Panc1 (cell line): ENCODE results near the gene SLC44A3. TPM values are rescaled to one million over a fixed set of nuclear protein-coding genes. Genes with fewer than 3 reads are reported as not detected.

Source experiments
- ATAC-seq: fragments of 200-7000 bp; cut with Tn5 transposase; 2 replicates; pipeline ENCODE4 v1.9.1; 2020; ENCODE audit warnings: mild to moderate bottlenecking, moderate library complexity
- BruUV-seq: library from RNA; stranded (reverse); fragments of 400-500 nt; replicated peaks from 2 replicates; lab custom pipeline; 2021; lab: Mats Ljungman, UMichigan
- CTCF ChIA-PET: fragments of 300-600 bp; sonication (Branson Sonifier 250); formaldehyde crosslinking; loops from one replicate; lab custom pipeline; 2022; ENCODE audit warnings: antibody characterized with exemption; lab: Charles Lee
- POLR2A ChIA-PET: fragments of 300-600 bp; sonication (Branson Sonifier 250); formaldehyde crosslinking; loops from one replicate; lab custom pipeline; 2022; ENCODE audit warnings: antibody characterized with exemption; lab: Charles Lee
- DNase-seq: peaks from one replicate; pipeline ENCODE4 v3.0.0-alpha.2; 2010; ENCODE audit warnings: low read depth, low spot score
- H3K27ac ChIP-seq: 2 replicates; pipeline ENCODE4 v1.5.1; 2011; ENCODE audit warnings: mild to moderate bottlenecking, low read length, inconsistent platforms
- H3K27me3 ChIP-seq: fragments of 200-500 bp; sonication (Bioruptor generic); 2 replicates; pipeline ENCODE4 v1.6.0; 2014; ENCODE audit warnings: low read length, inconsistent platforms; ENCODE audit not compliant: control insufficient read depth, insufficient read depth
- H3K36me3 ChIP-seq: fragments of 200-500 bp; sonication (Bioruptor generic); 2 replicates; pipeline ENCODE4 v1.5.1; 2014; ENCODE audit warnings: inconsistent platforms, mild to moderate bottlenecking, low read length, moderate library complexity; ENCODE audit not compliant: control insufficient read depth, insufficient read depth
- H3K4me1 ChIP-seq: 2 replicates; pipeline ENCODE4 v1.5.1; 2011; ENCODE audit warnings: inconsistent platforms, mild to moderate bottlenecking, low read length, moderate library complexity; ENCODE audit not compliant: control insufficient read depth, insufficient read depth
- H3K4me3 ChIP-seq, 2 experiments: 2 replicates each; pipeline ENCODE4 v1.5.1; 2011 to 2012; ENCODE audit warnings: low read depth in 2 of 2, low read length in 2 of 2, mild to moderate bottlenecking in 2 of 2, inconsistent platforms in 1 of 2, moderate library complexity in 1 of 2
- H3K9me3 ChIP-seq: fragments of 200-500 bp; sonication (Bioruptor generic); 2 replicates; pipeline ENCODE4 v1.5.1; 2014; ENCODE audit warnings: low read depth, mild to moderate bottlenecking, inconsistent platforms, low read length, moderate library complexity; ENCODE audit not compliant: control insufficient read depth, insufficient read depth
- POLR2AphosphoS5 ChIP-seq: IDR thresholded peaks from 2 replicates; pipeline ENCODE4 v1.6.1; 2012; ENCODE audit warnings: mild to moderate bottlenecking, low read depth, low read length, moderate library complexity
- REST ChIP-seq, 2 experiments: IDR thresholded peaks; 2 replicates each; pipeline ENCODE4 v1.6.1; 2011 to 2012; ENCODE audit warnings: low read depth in 2 of 2, control low read depth in 1 of 2, low read length in 1 of 2, mild to moderate bottlenecking in 1 of 2, moderate library complexity in 1 of 2; ENCODE audit not compliant: insufficient read depth in 1 of 2
- SIN3A ChIP-seq: IDR thresholded peaks from 2 replicates; pipeline ENCODE4 v1.6.1; 2012; ENCODE audit warnings: low read depth, mild to moderate bottlenecking, low read length, moderate library complexity, borderline replicate concordance; ENCODE audit not compliant: insufficient read depth
- TCF7L2 ChIP-seq: IDR thresholded peaks from 2 replicates; pipeline ENCODE4 v1.6.1; 2011; ENCODE audit warnings: mild to moderate bottlenecking, low read depth, low read length, inconsistent platforms
- in situ Hi-C: cut with HindIII; loops from 2 replicates; pipeline ENCODE4 v1.10.0; 2016; ENCODE audit warnings: low sequenced_read_pairs, low pct_unique_long_range_greater_than_20kb
- intact Hi-C: fragments of 100-400 bp; cut with micrococcal nuclease; formaldehyde crosslinking; loops from one replicate; pipeline ENCODE4 v1.10.0; 2022; ENCODE audit not compliant: unreplicated experiment
- total RNA-seq: library from RNA; stranded (reverse); gene quantifications from one replicate; pipeline ENCODE4 v1.2.1, GENCODE V29; 2021; ENCODE audit not compliant: unreplicated experiment
- TF ChIP-seq, protein P1 (sequence below): fragments of 450-650 bp; IDR thresholded peaks from 2 replicates; pipeline ENCODE4 v1.5.1; 2017; ENCODE audit warnings: mild to moderate bottlenecking

The SLC44A3 gene
- total RNA-seq, 1 experiment from 2014 or later: 1.3 TPM

- H3K4me3 ChIP-seq: no peak overlapping the region
- intact Hi-C loops: loop anchor here (10.0 kb wide), 1 partner anchor 57 kb away; no protein-coding TSS in a partner anchor
- no peak for ATAC-seq
- H3K27ac ChIP-seq: peak overlapping the region; percentile 31; the same call in 1 of the 2 replicates
- ChIA-PET CTCF (no interaction called here), POLR2A (no interaction called here)
- peaks cover 4% of the 10 kb centered on the region; the same call in 1 of the 2 replicates for H3K36me3 ChIP-seq
- no TSS peak for BruUV-seq
- DNase-seq: no peak
- peaks cover 12% of the 10 kb centered on the region for H3K4me1 ChIP-seq
- TF ChIP-seq REST (IDR thresholded peaks at IDR 0.05; ENCODE audit: insufficient read depth in 1 of 2, low read depth in 2 of 2, low read length in 1 of 2) (no peak), POLR2AphosphoS5 (no peak), SIN3A (no peak), TCF7L2 (no peak)
- TF ChIP-seq, protein P1, sequence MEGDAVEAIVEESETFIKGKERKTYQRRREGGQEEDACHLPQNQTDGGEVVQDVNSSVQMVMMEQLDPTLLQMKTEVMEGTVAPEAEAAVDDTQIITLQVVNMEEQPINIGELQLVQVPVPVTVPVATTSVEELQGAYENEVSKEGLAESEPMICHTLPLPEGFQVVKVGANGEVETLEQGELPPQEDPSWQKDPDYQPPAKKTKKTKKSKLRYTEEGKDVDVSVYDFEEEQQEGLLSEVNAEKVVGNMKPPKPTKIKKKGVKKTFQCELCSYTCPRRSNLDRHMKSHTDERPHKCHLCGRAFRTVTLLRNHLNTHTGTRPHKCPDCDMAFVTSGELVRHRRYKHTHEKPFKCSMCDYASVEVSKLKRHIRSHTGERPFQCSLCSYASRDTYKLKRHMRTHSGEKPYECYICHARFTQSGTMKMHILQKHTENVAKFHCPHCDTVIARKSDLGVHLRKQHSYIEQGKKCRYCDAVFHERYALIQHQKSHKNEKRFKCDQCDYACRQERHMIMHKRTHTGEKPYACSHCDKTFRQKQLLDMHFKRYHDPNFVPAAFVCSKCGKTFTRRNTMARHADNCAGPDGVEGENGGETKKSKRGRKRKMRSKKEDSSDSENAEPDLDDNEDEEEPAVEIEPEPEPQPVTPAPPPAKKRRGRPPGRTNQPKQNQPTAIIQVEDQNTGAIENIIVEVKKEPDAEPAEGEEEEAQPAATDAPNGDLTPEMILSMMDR: no peak
- H3K27me3 ChIP-seq: no peaks in the 10 kb centered on the region
- in situ Hi-C loops: no loop called here
- H3K9me3 ChIP-seq: no peaks in the 10 kb centered on the region
Measured at GRCh38 chr1:94921977-94922376, 101.8 kb downstream of the SLC44A3 start.

DNA sequence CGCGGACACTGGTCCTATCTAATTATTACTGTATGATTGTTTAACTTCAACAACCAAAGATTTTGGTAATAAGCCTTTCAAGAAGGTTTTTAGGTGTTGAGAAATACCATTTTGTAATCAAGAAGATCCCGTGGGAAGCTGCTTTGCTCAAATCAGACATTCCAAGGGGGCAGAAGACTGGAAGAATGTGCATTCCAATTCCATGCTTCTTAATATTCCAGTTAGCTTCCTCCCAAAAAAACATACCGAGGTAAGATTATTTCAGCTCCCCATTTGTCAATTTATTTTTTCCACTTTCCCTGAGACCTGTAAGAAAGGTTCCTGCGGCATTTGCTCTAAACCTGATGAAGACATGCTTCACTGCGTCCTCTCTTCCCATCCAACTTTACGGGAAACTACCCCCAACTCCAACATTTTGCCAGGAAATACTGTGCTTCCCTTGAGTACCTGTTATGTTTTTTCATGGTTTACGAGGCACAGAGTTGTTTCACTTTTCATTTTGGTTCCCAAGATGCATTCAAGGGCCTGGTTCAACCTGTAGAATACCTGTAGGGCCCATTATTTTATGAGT, 102.7 kb downstream of the SLC44A3 start:
- Histone ChIP-seq H3K27ac (no peak overlapping the region), H3K9me3 (no peaks in the 10 kb centered on the region), H3K4me3 (no peak overlapping the region), H3K4me1 (peaks cover 12% of the 10 kb centered on the region), H3K36me3 (peaks cover 4% of the 10 kb centered on the region; the same call in 1 of the 2 replicates), H3K27me3 (no peaks in the 10 kb centered on the region)
- ATAC-seq: no peak
- no TSS peak for BruUV-seq
- POLR2A ChIA-PET: no interaction called here
- intact Hi-C loops: loop anchor here (10.0 kb wide), 1 partner anchor 58 kb away; no protein-coding TSS in a partner anchor
- in situ Hi-C loops: no loop called here
- TF ChIP-seq POLR2AphosphoS5: no peak
- TF ChIP-seq, protein P1: no peak
- TF ChIP-seq SIN3A: no peak
- TF ChIP-seq REST (IDR thresholded peaks at IDR 0.05; ENCODE audit: insufficient read depth in 1 of 2, low read depth in 2 of 2, low read length in 1 of 2): no peak
- no peak for TF ChIP-seq TCF7L2
- DNase-seq: no peak
- CTCF ChIA-PET: no interaction called here
